ENCODE results near the gene PHF3.

Gene PHF3

DNA sequence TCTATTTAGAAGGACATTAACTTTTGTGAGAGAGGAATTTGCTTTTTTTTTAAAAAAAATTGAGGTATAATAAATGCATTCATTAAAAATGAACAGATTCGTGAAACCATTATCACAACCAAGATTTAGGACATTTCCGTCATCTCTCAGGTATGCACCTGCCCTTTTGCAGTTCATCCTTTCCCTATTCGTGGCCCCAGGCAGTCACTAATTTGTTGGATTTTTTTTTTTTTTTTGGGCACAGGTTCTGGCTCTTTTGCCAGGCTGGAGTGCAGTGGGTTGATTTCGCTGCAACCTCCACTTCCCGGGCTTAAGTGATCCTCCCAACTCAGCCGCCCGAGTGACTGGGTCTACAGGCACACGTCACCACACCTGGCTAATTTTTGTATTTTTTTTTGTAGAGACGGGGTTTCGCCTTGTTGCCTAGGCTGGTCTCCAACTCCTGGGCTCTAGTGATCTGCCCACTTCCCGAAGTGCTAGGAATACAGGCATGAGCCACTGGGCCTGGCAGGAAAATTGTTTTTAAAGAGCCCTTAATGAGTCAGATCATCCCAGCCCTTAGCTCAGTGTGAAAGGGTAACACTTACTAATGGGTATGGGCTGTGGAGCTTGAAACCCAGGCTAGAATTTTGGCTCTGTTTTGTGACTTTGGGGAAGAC is 9.2 kb downstream of the PHF3 start:
- DNase-seq, result no peak

GRCh38 chr6:63649269-63649668 is 13.7 kb downstream of the PHF3 start:
- DNase-seq, result no peak

DNA sequence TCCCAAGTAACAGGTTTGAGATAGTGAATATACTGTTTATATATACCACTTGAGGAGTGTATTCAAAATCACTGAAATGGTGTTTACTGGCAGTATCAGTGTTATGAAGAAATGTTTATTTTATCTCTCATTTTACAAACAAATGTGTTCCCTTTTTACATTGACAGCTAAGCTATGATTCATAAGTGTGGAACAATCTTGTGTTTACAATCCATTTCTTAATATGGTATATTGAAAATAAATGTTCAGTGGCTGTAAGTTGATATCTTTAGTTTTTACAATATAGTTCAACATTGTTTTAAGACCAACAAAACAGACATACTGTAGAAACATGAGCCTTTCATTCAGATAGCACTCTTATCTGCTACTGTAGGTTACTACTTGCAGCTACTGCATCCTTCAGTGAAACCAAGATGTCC is 14.3 kb downstream of the PHF3 start:
- DNase-seq, result no peak

DNA sequence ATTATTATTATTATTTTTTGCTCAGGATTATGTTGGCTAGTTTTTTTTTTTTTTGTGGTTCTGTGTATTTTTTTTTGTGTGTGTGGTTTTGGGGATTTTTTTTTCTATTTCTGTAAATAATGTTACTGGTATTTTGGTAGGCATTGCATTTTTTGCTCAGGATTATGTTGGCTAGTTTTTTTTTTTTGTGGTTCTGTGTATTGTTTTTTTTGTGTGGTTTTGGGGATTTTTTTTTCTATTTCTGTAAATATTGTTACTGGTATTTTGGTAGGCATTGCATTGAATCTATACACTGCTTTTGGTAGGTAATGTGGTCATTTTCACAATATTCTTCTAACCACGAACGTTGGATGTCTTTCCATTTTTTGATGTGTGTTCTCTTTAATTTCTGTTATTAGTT is 17.4 kb downstream of the PHF3 start:
- DNase-seq, result no peak

DNA sequence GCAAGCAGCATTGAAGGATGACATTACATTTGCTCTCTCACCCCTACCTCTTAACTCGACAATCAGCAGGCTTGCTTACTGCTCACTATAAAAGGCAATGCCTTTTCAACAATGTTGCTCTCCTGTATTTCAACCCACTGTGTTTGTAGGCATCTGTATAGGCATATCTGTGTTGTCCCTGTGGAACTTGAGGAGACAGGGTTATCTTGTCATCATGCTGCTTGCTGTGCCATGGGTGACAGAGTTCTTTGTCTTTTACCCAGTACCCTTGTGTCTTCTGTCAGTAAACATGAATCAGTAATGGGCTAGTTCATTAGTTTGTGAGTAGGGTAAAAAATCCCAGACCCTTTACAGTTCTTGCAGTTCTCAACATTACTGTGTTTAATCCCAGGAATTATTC is 25.2 kb downstream of the PHF3 start:
- DNase-seq, result no peak

DNA sequence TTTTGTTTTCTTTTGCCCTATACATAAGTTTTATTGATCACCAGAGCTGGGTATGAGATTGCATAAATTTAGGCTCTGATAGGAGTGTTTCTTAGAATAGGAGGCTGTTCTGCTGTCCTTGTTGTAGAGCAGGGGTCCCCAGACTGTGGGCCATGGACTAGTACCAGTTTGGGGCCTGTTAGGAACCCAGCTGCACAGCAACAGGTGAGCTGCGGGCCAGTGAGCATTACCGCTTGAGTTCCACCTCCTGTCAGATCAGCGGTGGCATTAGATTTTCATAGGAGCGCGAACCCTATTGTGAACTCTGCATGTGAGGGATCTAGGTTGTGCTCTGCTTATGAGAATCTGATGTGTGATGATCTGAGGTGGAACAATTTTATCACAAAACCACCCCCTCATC is 26.2 kb downstream of the PHF3 start:
- DNase-seq, result no peak

DNA sequence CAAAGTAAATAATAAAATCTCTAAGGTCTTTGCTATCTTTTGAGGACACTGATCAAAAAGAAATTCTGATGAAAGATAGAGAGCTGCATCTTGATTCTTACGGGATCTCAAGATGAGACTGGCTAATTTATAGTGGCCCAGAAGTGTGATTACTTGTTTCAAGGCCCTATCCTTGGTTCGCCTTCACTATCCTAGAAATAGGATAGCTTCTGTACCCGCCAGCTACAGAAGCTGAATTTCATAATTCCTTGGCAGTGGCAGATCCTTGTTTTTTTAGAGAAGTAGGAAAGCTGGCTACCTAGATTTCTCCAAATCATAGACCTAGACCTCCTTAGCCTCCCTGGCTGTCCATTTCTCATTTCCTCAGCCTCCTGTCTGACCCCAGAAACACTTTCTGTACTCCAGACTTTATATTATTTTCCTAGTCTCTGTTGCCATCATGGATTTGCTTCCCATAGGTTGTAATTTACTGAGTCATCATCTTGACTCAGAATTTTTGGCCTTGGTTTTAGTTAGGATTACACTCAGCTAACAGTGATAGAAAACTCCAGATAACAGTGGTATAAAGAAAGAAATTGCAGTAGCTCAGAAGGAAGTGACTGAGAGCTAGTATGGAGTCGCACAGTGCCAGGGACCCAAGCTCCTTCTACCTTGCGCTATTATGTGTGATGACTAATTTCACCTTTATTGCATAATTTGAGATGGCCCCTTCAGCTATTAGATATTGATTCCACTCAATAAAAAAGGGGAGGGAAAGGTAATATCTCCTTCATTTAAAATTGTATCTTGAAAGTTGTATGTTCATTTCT is 27.7 kb downstream of the PHF3 start:
- DNase-seq, result no peak

- DNase-seq, result no peak
These were observed 28.3 kb downstream of the PHF3 start for GRCh38 chr6:63663956-63664281.

- no peak for DNase-seq
These were observed 35.6 kb downstream of the PHF3 start for GRCh38 chr6:63671098-63671754.

GRCh38 chr6:63672582-63673129 is 37.1 kb downstream of the PHF3 start:
- no peak for DNase-seq

DNA sequence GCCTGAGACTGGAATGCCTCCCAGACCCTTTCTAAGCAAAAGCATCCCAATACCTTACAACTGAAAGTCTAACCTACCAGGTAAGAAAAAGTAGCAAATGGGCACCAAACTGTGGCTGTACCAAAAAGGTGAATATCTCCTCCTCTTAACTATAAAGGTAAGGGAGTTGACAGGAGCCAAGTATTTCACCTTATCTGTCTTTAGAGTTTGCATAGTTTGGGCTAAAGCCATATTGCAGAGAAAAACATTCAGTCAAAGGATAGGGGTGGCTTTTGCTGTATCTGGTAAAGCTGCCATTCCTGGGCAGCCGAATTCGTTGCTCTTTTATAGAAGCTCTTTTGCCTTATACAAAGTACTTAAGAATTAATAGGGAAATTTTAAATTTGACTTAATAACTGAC is 38.1 kb downstream of the PHF3 start:
- DNase-seq, result no peak

DNA sequence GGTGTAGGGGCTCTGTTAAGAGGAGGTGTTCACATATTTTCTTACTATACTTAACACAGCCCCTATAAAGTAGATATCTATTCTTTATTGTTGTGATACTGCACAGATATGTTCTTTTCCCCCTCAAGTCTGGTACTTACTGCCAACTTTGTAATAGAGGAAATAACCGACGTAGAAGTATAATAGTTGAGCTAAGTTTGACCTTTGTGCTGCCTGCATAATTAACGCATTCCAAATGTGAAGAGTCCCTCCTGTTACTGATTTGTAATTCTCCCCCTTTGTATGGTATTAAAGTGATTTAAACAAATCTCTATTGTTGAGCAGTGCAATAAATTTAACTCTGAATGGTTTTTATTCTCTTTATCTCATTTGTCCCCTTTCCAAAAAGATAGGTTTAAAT is 39.0 kb downstream of the PHF3 start:
- no peak for DNase-seq

DNA sequence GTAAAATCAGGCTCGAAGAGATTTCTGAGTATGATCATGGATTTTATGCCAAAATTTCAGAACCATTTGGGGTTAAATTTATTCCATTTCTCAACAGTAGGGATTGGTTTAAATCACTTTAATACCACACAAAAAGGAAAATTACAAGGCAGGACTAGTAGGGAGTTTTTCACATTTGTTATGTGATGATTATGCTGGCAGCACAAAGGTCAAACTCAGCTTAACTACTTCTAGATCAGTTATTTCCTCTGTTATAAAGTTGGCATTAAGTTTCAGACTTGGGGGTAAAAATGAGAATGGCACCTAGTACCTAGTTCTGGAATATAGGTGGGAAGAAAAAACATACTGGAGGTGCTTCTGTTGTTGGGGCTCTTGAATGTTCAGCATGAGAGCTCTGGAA is 39.5 kb downstream of the PHF3 start:
- no peak for DNase-seq

- no peak for DNase-seq
These were observed 41.0 kb downstream of the PHF3 start for GRCh38 chr6:63676412-63677114.

DNA sequence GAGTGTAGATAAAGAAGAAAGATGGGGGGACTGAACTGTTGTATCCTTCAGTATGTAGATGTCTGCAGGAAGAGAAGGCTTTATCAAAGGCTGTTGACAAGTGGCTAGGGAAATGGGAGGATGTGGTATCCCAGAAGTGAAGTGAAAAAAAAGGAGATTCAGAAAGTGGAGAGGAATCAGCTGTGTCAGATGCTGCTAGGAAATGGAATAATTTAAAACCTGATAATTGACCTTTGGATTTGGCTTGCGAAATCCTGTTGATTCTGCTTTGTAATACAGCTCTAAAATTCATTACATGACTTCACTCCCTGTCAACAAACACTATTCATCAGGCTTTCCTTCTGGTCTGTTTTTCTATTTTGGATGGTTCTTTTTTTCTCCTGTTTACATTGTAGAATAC is 41.7 kb downstream of the PHF3 start:
- no peak for DNase-seq

DNA sequence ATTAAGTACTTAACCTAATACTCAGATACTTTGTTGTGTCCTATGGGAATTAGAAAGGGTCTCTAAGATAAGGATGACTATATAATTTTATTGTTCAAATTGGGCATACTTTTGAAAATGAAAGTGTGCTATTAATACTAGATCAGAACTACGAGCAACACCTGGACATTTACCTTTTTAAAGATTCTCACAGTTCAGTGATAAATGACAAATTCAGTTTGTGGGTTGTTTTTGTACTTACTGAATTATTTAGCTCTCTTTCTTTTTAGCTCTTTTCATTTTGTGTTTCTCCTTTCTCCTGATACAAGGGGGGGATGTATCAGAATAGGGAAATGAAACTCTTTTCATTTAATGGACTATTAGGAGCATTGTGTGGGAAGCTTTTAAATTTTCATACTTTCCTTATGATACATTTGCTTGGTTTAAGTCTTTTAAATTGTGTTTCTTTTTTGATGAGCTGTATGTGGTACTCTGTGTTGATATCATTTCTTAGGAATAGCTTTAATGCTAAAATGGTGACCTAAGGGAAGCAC is 47.5 kb downstream of the PHF3 start:
- no peak for DNase-seq

DNA sequence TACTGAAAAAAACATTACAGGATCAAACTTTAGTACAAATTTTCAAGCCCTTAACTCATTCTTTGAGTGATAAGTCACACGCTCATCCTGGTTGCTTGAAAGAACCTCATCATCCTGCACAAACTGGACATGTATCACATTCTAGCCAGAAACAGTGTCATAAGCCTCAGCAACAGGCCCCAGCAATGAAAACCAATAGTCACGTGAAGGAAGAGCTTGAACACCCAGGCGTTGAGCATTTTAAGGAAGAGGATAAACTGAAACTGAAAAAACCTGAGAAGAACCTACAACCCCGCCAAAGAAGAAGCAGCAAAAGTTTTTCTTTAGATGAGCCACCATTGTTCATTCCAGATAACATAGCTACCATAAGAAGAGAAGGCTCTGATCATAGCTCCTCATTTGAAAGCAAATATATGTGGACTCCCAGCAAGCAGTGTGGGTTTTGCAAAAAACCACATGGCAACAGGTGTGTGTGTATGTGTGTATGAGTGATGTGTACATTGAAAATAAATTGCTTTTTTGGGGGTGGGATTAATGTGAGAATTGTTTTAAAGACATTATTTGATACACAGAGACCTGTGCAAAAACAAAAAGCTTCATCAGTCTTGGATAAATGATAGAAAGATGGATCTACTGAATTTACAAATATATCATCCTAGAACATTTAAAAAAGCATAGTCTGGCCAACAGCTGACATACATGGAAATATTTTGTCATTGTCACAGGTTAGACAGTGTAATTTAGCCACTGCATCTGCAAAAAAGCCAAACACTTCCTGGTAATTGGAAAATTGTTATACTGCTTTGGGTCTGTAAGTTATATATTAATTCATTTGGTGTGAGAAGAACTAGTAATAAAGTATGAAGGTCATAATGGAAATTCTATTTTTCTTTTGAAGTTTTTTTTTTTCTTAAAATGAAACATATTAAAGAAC is 50.1 kb downstream of the PHF3 start:
- no peak for DNase-seq

GRCh38 chr6:63689421-63689820 is 53.8 kb downstream of the PHF3 start:
- no peak for DNase-seq

DNA sequence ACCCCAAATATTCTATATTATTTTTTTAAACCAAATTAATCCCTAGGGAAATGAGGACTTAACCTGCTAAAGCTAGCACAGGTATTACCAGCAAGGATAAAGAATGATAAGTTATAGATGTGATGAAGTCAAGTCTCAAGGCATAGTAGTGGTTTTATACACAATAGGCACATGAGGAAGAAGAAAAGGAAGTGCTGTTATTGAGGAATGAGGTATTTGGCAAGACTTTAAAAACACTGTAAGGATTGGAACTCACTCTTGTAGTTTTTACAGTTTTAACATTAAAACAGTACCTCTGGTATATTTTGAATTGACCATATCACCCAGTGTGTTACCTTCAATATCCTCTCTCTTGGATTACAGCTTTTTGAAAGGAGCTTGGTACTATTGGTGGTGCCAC is 54.6 kb downstream of the PHF3 start:
- DNase-seq, result no peak

DNA sequence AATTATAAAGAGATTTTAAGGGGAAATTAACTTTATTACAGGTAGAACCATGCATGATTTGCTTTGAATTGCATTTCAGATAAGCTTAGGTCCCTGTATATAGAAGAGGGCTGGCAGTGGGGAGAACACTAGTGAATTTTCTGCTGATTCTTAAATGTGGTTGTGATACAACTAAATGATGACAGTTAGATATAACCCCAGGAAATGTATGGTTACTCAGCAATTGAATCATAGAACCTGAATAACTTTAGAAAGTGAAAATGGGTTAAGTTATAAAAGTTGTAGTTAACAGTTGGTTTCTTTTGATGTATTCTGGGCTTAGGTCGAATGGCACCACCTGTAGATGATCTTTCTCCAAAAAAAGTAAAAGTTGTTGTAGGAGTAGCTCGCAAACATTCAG is 70.1 kb downstream of the PHF3 start:
- DNase-seq, result no peak

DNA sequence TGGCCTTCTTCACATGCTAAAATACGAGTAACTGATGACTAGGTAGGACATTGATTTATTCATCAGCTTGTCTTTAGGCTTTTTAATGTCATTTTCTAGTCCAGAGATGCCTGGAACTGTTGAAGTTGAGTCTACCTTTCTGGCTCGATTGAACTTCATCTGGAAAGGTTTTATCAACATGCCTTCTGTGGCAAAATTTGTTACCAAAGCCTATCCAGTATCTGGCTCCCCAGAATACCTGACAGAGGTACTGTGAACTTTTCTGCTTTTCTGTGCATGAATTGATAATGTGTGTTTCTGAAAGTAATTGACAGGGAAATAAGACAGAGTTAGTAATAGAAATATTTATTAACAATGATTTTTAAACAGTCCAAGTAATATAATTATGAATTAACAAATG is 71.0 kb downstream of the PHF3 start:
- DNase-seq, result no peak

DNA sequence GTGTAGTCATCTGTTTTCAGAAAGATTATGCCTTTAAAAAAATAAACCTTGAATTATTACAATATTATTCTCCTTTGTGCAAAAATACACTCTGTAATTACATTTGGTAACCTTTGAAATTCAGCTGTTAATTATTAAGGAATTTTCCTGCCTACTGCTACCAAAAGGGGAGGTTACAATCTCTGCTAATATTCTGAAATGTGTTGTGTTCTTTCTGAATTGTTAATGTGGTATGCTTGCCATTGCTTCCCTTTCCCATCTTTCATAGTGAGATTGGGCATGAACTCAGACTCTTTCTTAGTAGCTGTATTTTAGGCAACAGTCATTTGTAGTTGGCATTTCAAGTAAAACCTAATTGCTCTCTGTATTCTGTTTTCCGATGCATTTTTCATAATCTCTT is 73.0 kb downstream of the PHF3 start:
- no peak for DNase-seq

All from NCI-H748 treated with DMSO at 0.1 percent for 48 hours (cell line).